SH-SY5Y (cell line): Measurements from ENCODE around the gene ARHGAP18.

Experiments
- GATA2 ChIP-seq: IDR thresholded peaks from 2 replicates; pipeline ENCODE4 v1.6.1; 2011; ENCODE audit warnings: mild to moderate bottlenecking, low read depth, low read length
- GATA3 ChIP-seq: IDR thresholded peaks from 2 replicates; pipeline ENCODE4 v1.6.1; 2011; ENCODE audit warnings: low read depth, mild to moderate bottlenecking, low read length, moderate library complexity

DNA sequence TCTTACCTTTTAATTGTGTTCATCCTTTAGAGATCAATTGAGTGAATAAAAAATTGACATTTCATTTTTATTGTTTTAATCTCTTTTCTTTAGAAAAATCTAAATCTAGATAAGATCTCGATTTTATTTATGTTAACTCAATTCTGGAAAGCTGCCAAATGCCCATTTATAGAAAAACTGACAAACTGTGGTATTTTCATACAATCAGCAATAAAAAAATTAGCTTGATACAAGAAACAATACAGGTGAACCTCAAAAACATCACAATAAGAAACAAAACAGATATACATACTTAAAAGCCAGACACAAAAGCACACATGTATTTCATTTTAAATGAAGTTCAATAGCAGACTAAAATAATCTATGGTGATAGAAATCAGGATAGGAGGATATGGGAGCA is 30.0 kb upstream of the ARHGAP18 start:
- TF ChIP-seq GATA3 (no peak), GATA2 (no peak)
